HL-60 (cell line): ENCODE results near the gene C16orf74.
A peak's percentile ranks its signal among the peaks of the same experiment; 100 is the strongest.

ENCODE experiments used
- DNase-seq, 2 experiments: peaks; one replicate each; pipeline ENCODE4 v3.0.0-alpha.2; 2010 to 2020; ENCODE audit warnings: low read depth in 1 of 2, low spot score in 1 of 2
- H3K27ac ChIP-seq: fragments of 250-450 bp; sonication (Bioruptor Pico); replicated peaks from 2 replicates; pipeline ENCODE4 v1.5.1; 2020; ENCODE audit warnings: mild to moderate bottlenecking, moderate library complexity
- H3K27me3 ChIP-seq: fragments of 250-450 bp; sonication (Bioruptor Pico); 2 replicates; pipeline ENCODE4 v1.5.1; 2021; ENCODE audit warnings: mild to moderate bottlenecking, moderate library complexity; ENCODE audit not compliant: insufficient read depth, poor library complexity, severe bottlenecking
- H3K4me3 ChIP-seq: replicated peaks from 2 replicates; pipeline ENCODE4 v1.5.1; 2011; ENCODE audit warnings: mild to moderate bottlenecking, control low read depth, low read length; ENCODE audit not compliant: insufficient read depth
- GABPA ChIP-seq: IDR thresholded peaks from 2 replicates; pipeline ENCODE4 v1.6.1; 2012; ENCODE audit warnings: low read depth
- POLR2AphosphoS5 ChIP-seq: IDR thresholded peaks from 2 replicates; pipeline ENCODE4 v1.6.1; 2012; ENCODE audit warnings: low read depth
- REST ChIP-seq: IDR thresholded peaks from 2 replicates; pipeline ENCODE4 v1.6.1; 2012; ENCODE audit warnings: low read depth; ENCODE audit not compliant: insufficient replicate concordance
- SPI1 ChIP-seq: IDR thresholded peaks from 2 replicates; pipeline ENCODE4 v1.6.1; 2012; ENCODE audit warnings: low read depth, mild to moderate bottlenecking, borderline replicate concordance
- long read RNA-seq: library from polyadenylated mRNA; unstranded; transcript quantifications from one replicate; pipeline ENCODE4 v2.0.0, GENCODE V29; 2020
- TF ChIP-seq, protein P1 (sequence below): IDR thresholded peaks from one replicate; pipeline ENCODE4 v1.5.1; 2011; ENCODE audit warnings: low read length, control low read depth, inconsistent platforms; ENCODE audit not compliant: insufficient read depth

Gene C16orf74
- long read RNA-seq = 0 reads

GRCh38 chr16:85750827-85751697 lies at the start of gene C16orf74:
TSS of gene C16orf74 (minus strand) at chr16:85751096. CDS start at chr16:85735217, 15,879 bp downstream.
- DNase-seq = no peak

DNA sequence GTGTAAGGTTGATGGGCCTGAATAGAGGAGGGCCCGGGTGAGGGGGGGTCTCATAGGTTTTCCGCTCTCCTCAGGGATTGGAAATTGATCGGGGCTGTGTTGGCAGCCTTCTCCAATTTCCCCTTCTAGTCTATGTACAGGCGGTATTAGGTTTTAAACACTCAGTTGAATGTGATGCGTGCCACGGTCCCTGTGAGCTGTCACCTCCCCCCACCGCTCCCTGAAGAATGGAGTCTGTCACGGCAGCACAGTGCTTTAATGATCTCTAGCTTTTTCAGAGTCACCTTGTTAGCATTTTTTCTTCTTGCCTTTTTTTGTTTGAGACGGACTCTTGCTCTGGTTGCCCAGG lies 49.4 kb upstream of the C16orf74 start:
- no peak for TF ChIP-seq SPI1
- no peak for TF ChIP-seq POLR2AphosphoS5
- TF ChIP-seq, protein P1, sequence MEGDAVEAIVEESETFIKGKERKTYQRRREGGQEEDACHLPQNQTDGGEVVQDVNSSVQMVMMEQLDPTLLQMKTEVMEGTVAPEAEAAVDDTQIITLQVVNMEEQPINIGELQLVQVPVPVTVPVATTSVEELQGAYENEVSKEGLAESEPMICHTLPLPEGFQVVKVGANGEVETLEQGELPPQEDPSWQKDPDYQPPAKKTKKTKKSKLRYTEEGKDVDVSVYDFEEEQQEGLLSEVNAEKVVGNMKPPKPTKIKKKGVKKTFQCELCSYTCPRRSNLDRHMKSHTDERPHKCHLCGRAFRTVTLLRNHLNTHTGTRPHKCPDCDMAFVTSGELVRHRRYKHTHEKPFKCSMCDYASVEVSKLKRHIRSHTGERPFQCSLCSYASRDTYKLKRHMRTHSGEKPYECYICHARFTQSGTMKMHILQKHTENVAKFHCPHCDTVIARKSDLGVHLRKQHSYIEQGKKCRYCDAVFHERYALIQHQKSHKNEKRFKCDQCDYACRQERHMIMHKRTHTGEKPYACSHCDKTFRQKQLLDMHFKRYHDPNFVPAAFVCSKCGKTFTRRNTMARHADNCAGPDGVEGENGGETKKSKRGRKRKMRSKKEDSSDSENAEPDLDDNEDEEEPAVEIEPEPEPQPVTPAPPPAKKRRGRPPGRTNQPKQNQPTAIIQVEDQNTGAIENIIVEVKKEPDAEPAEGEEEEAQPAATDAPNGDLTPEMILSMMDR = no peak
- TF ChIP-seq GABPA = no peak
- no peak for TF ChIP-seq REST
- no peaks in the 10 kb centered on the region for H3K27me3 ChIP-seq
- peak overlapping the region; percentile 92 for H3K27ac ChIP-seq
- DNase-seq = no peak
- H3K4me3 ChIP-seq = peak overlapping the region; percentile 84

More at GRCh38 chr16:85750827-85751697, at the start of gene C16orf74:
- Histone ChIP-seq H3K27ac (no peak within 1 kb of the TSS), H3K27me3 (no peaks in the 10 kb centered on the region), H3K4me3 (peak within 1 kb of the TSS; percentile 43)
- TF ChIP-seq REST (no peak), GABPA (no peak), POLR2AphosphoS5 (no peak), SPI1 (no peak)
- TF ChIP-seq, protein P1 = no peak

DNA sequence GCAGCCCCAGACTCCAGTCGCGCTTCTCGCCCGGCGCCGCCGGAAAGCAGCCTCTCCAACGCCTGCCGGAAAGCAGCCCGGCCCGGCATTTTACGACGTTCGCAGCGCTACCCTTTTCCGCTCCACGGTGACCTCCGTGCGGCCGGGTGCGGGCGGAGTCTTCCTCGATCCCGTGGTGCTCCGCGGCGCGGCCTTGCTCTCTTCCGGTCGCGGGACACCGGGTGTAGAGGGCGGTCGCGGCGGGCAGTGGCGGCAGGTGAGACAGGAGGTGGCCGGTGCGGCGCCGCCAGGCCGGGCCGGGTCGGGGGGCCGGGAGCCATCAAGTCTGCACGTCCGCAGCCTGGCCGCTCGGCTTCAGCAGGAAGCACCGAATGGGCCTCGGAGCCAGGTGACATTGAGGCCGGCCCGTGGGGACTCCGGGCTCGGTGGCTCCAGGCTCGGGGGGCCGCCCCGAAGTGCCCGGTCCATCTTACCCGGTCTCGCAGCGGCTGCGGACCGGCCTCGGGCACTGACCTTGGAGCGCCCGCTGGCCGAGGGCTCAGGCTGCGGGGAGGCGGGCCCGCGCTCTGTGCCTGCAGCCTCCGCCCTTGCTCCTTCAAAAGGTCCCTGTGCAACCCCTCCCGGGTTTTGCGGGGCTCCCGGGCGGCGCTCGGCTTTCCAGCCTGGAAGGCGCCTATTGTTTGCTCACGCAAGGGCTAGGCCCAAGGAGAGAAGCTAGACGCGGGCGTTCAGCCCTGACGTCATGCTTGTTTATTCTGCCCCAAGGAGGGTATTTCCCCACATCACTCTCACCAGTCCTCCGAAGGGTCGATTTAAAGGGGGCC lies 48.8 kb upstream of the C16orf74 start, which contains the start of the genes COX4I1 and EMC8:
TSS of gene COX4I1 (plus strand) at position 199 of the 824 bp plus-strand sequence. CDS start 1,511 bp downstream, outside the sequence.
TSS of gene EMC8 (minus strand) at position 48 of the 824 bp plus-strand sequence. CDS start 249 bp downstream, outside the sequence.
- no peak for TF ChIP-seq REST
- TF ChIP-seq GABPA = no peak
- TF ChIP-seq, protein P1 = no peak
- no peak; the same call in 1 of the 2 replicates for TF ChIP-seq POLR2AphosphoS5
- no peak for TF ChIP-seq SPI1
- DNase-seq = peak; percentile 77 to 85
- peak within 1 kb of the TSS; percentile 92 for H3K27ac ChIP-seq
- H3K4me3 ChIP-seq = peak within 1 kb of the TSS; percentile 84
- no peaks in the 10 kb centered on the region for H3K27me3 ChIP-seq
